Small intestine (tissue), 7 donors: Measurements from ENCODE around the gene NXPH3. TPM values are rescaled to one million over a fixed set of nuclear protein-coding genes. Genes with fewer than 3 reads are reported as not detected.
A peak's percentile ranks its signal among the peaks of the same experiment; 100 is the strongest.

Experiments
- DNase-seq, 2 donors: peaks; one replicate each; pipeline versions ENCODE4 v3.0.0 to v3.0.0-alpha.2; 2013
- FAIRE-seq: peaks from 2 replicates; lab custom pipeline; 2012; peaks lifted over from hg19 to GRCh38; lab: Jason Lieb, UNC
- H3K27ac ChIP-seq, 3 donors: one replicate each; pipeline ENCODE4 v1.5.1; 2013; ENCODE audit warnings: low read length in 2 of 3, mild to moderate bottlenecking in 2 of 3, control low read depth in 1 of 3, inconsistent platforms in 1 of 3, low read depth in 1 of 3, moderate library complexity in 1 of 3
- H3K27me3 ChIP-seq, 3 donors: one replicate each; pipeline ENCODE4 v1.6.1; 2013; ENCODE audit warnings: low read length in 3 of 3, inconsistent platforms in 1 of 3; ENCODE audit not compliant: control insufficient read depth in 3 of 3, insufficient read depth in 3 of 3
- H3K36me3 ChIP-seq, 3 donors: one replicate each; pipeline ENCODE4 v1.6.1; 2013; ENCODE audit warnings: low read length in 3 of 3, inconsistent platforms in 1 of 3, low read depth in 1 of 3, mild to moderate bottlenecking in 1 of 3, moderate library complexity in 1 of 3; ENCODE audit not compliant: control insufficient read depth in 3 of 3, insufficient read depth in 2 of 3
- H3K4me1 ChIP-seq, 3 donors: one replicate each; pipeline ENCODE4 v1.6.1; 2013; ENCODE audit warnings: low read length in 2 of 3, inconsistent platforms in 1 of 3, low read depth in 1 of 3, mild to moderate bottlenecking in 1 of 3, moderate library complexity in 1 of 3; ENCODE audit not compliant: control insufficient read depth in 3 of 3, insufficient read depth in 2 of 3
- H3K4me3 ChIP-seq, 3 donors: one replicate each; pipeline ENCODE4 v1.5.1; 2013; ENCODE audit warnings: low read length in 3 of 3, control low read depth in 1 of 3, inconsistent platforms in 1 of 3, low read depth in 1 of 3, mild to moderate bottlenecking in 1 of 3, moderate library complexity in 1 of 3
- H3K9me3 ChIP-seq, 2 donors: one replicate each; pipeline ENCODE4 v1.6.1; 2013; ENCODE audit warnings: low read depth in 1 of 2, low read length in 1 of 2; ENCODE audit not compliant: control insufficient read depth in 2 of 2, insufficient read depth in 1 of 2
- WGBS, 3 donors: extraction: QIAGEN DNeasy Blood & Tissue Kit; methylation state at CpG; one replicate each; pipeline ENCODE4 v1.1.7; 2013; 5-methylcytosine and 5-hydroxymethylcytosine counted together
- polyA plus RNA-seq, 4 donors: library from polyadenylated mRNA; stranded (reverse) in 3 of 4; unstranded in 1 of 4; fragments of 200-250 nt in 3 of 4; fragments of 120-200 nt in 1 of 4; gene quantifications; one replicate each; pipeline versions ENCODE4 v1.2.1 to v1.2.3, GENCODE V29; 2013
- donor health status: healthy with polysubstance abuse.
- donor health status: control.
- donor health status: control.
- donor health status: Bipolar disorder and iron deficiency.
- donor health status: healthy.

NXPH3 gene
- polyA plus RNA-seq, 4 donors, result 0.31 to 2.3 TPM; not detected in 2

- no peaks in the 10 kb centered on the region for H3K9me3 ChIP-seq
- WGBS, 3 donors, result 81 to 93% (median 82%) methylated on average over 4 of the region's 4 CpGs
- no peaks in the 10 kb centered on the region for H3K27me3 ChIP-seq
- H3K4me1 ChIP-seq, result peaks cover 6 to 11% (median 8%) of the 10 kb centered on the region in 3 donors
- H3K36me3 ChIP-seq, result peaks cover 10 to 26% (median 11%) of the 10 kb centered on the region in 3 donors
- peak overlapping the region in 1 of 3 donors; percentile 28 for H3K27ac ChIP-seq
- DNase-seq, result peak in 1 of 2 donors; percentile 30
- FAIRE-seq, result no peak
- no peak overlapping the region for H3K4me3 ChIP-seq
These were observed 20.3 kb downstream of the NXPH3 start for GRCh38 chr17:49595980-49596379.

GRCh38 chr17:49596613-49597244 is 21.1 kb downstream of the NXPH3 start:
- Histone ChIP-seq H3K9me3 (no peaks in the 10 kb centered on the region), H3K4me1 (peaks cover 6 to 11% (median 8%) of the 10 kb centered on the region in 3 donors), H3K27me3 (no peaks in the 10 kb centered on the region), H3K27ac (peak overlapping the region in 2 of 3 donors; percentile 21 to 28), H3K4me3 (no peak overlapping the region), H3K36me3 (peaks cover 10 to 27% (median 14%) of the 10 kb centered on the region in 3 donors)
- DNase-seq, result peak; percentile 33 to 77
- FAIRE-seq, result no peak
- 45 to 77% (median 55%) methylated on average over 6 of the region's 6 CpGs for WGBS, 3 donors

GRCh38 chr17:49597436-49597835 is 21.8 kb downstream of the NXPH3 start:
- H3K36me3 ChIP-seq, result peaks cover 10 to 31% (median 16%) of the 10 kb centered on the region in 3 donors
- no peak overlapping the region for H3K27ac ChIP-seq
- DNase-seq (no peak), FAIRE-seq (no peak)
- H3K4me3 ChIP-seq, result no peak overlapping the region
- no peaks in the 10 kb centered on the region for H3K27me3 ChIP-seq
- no peaks in the 10 kb centered on the region for H3K9me3 ChIP-seq
- WGBS, 3 donors, result 93 to 98% (median 95%) methylated on average over 4 of the region's 4 CpGs
- H3K4me1 ChIP-seq, result peaks cover 6 to 11% (median 8%) of the 10 kb centered on the region in 3 donors

GRCh38 chr17:49597928-49598655 is 22.4 kb downstream of the NXPH3 start:
- 79 to 81% (median 81%) methylated on average over 8 of the region's 8 CpGs for WGBS, 3 donors
- Histone ChIP-seq H3K27me3 (no peaks in the 10 kb centered on the region), H3K36me3 (peaks cover 10 to 31% (median 16%) of the 10 kb centered on the region in 3 donors), H3K4me1 (peaks cover 6 to 11% (median 8%) of the 10 kb centered on the region in 3 donors), H3K27ac (peak overlapping the region in 1 of 3 donors; percentile 60), H3K4me3 (no peak overlapping the region), H3K9me3 (no peaks in the 10 kb centered on the region)
- FAIRE-seq (no peak), DNase-seq (no peak)

GRCh38 chr17:49598918-49599317 is 23.2 kb downstream of the NXPH3 start:
- DNase-seq (no peak), FAIRE-seq (no peak)
- no peak overlapping the region for H3K27ac ChIP-seq
- no peaks in the 10 kb centered on the region for H3K9me3 ChIP-seq
- H3K27me3 ChIP-seq, result no peaks in the 10 kb centered on the region
- H3K4me3 ChIP-seq, result no peak overlapping the region
- peaks cover 10 to 26% (median 19%) of the 10 kb centered on the region in 3 donors for H3K36me3 ChIP-seq
- H3K4me1 ChIP-seq, result peaks cover 6 to 11% (median 8%) of the 10 kb centered on the region in 3 donors
- 91 to 97% (median 96%) methylated on average over 3 of the region's 3 CpGs for WGBS, 3 donors

GRCh38 chr17:49600949-49601348 is 25.3 kb downstream of the NXPH3 start:
- DNase-seq, result no peak
- H3K36me3 ChIP-seq, result peaks cover 12 to 32% (median 27%) of the 10 kb centered on the region in 3 donors

GRCh38 chr17:49602783-49603182 is 27.1 kb downstream of the NXPH3 start:
- FAIRE-seq, result no peak

More at GRCh38 chr17:49600949-49601348, 25.3 kb downstream of the NXPH3 start:
- Histone ChIP-seq H3K4me3 (no peak overlapping the region), H3K27me3 (no peaks in the 10 kb centered on the region), H3K9me3 (no peaks in the 10 kb centered on the region), H3K4me1 (peaks cover 4 to 11% (median 8%) of the 10 kb centered on the region in 3 donors), H3K27ac (no peak overlapping the region)
- no peak for FAIRE-seq

GRCh38 chr17:49603238-49603637 is 27.6 kb downstream of the NXPH3 start:
- no peak overlapping the region for H3K4me3 ChIP-seq
- FAIRE-seq (no peak), DNase-seq (no peak)
- H3K27me3 ChIP-seq, result no peaks in the 10 kb centered on the region
- no peaks in the 10 kb centered on the region for H3K9me3 ChIP-seq
- H3K27ac ChIP-seq, result no peak overlapping the region
- WGBS, 3 donors, result 53 to 80% (median 66%) methylated on average over 3 of the region's 3 CpGs
- peaks cover 12 to 36% (median 34%) of the 10 kb centered on the region in 3 donors for H3K36me3 ChIP-seq
- H3K4me1 ChIP-seq, result no peaks in the 10 kb centered on the region

More at GRCh38 chr17:49602783-49603182, 27.1 kb downstream of the NXPH3 start:
- DNase-seq, result no peak
- Histone ChIP-seq H3K9me3 (no peaks in the 10 kb centered on the region), H3K27ac (no peak overlapping the region), H3K36me3 (peaks cover 12 to 38% (median 32%) of the 10 kb centered on the region in 3 donors), H3K4me3 (no peak overlapping the region), H3K27me3 (no peaks in the 10 kb centered on the region), H3K4me1 (no peaks in the 10 kb centered on the region)
